SK-N-MC (cell line): ENCODE measurements around the gene C4orf51.

Experiments used
- EZH2 ChIP-seq: fragments of 200-600 bp; sonication (generic); IDR thresholded peaks from one replicate; pipeline ENCODE4 v1.6.1; 2017; ENCODE audit warnings: antibody characterized with exemption
- POLR2AphosphoS5 ChIP-seq: IDR thresholded peaks from 2 replicates; pipeline ENCODE4 v1.6.1; 2012; ENCODE audit warnings: mild to moderate bottlenecking, low read depth, low read length, borderline replicate concordance

DNA sequence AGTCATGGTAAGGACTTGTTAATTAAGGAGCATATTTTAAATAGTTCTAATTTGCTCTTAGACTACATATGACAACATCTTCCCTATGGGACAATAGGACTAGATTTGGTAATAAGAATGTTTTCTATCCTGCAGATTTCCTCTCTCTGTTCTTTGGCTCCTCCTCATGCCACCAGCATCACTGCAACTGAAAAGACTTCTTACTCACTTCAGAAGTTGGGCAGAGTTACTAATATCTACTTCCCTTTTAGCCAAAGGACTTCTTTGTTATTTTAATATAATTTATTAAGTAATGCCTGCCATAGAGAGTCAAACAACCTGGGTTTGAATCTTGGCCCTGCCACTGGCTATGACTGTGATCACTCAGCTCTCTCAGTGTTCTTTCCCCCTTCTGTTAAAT, 44.3 kb upstream of the C4orf51 start:
- TF ChIP-seq EZH2 (no peak), POLR2AphosphoS5 (no peak)
